ENCODE measurements around the gene COX11.
A peak's percentile ranks its signal among the peaks of the same experiment; 100 is the strongest.

COX11 gene

GRCh38 chr17:54968262-54968987 is at the start of gene COX11, which contains the start of gene STXBP4:
Gene COX11, minus strand, starts transcription at chr17:54968654. Its CDS starts 8 bp downstream, at chr17:54968646.
Gene STXBP4, plus strand, starts transcription at chr17:54968765. Its CDS starts 17,455 bp downstream, at chr17:54986220.
- ATAC-seq (peak; percentile 97), DNase-seq (peak; percentile 93 to 96)
- Mint-ChIP-seq H3K4me1 (peaks cover 14% of the 10 kb centered on the region), H3K4me3 (no peak within 1 kb of the TSS), H3K9me3 (no peaks in the 10 kb centered on the region), H3K27ac (peak within 1 kb of the TSS in 1 of 2 donors; percentile 84), H3K27me3 (no peaks in the 10 kb centered on the region)

GRCh38 chr17:55005520-55005919 is 37.1 kb upstream of the COX11 start:
- Mint-ChIP-seq H3K9me3 (no peaks in the 10 kb centered on the region), H3K27ac (no peak overlapping the region), H3K27me3 (no peaks in the 10 kb centered on the region), H3K4me1 (no peaks in the 10 kb centered on the region), H3K4me3 (no peak overlapping the region)
- ATAC-seq (no peak), DNase-seq (no peak)

GRCh38 chr17:55004484-55004883 is 36.0 kb upstream of the COX11 start:
- Mint-ChIP-seq H3K9me3 (no peaks in the 10 kb centered on the region), H3K27me3 (no peaks in the 10 kb centered on the region), H3K27ac (no peak overlapping the region), H3K4me1 (no peaks in the 10 kb centered on the region), H3K4me3 (no peak overlapping the region)
- DNase-seq (no peak), ATAC-seq (no peak)

GRCh38 chr17:55002458-55002857 is 34.0 kb upstream of the COX11 start:
- H3K4me1 Mint-ChIP-seq, result no peaks in the 10 kb centered on the region

GRCh38 chr17:54996441-54996840 is 28.0 kb upstream of the COX11 start:
- no peak for ATAC-seq
- no peaks in the 10 kb centered on the region for H3K4me1 Mint-ChIP-seq

More at GRCh38 chr17:55002458-55002857, 34.0 kb upstream of the COX11 start:
- no peak for ATAC-seq
- Mint-ChIP-seq H3K27ac (no peak overlapping the region), H3K9me3 (no peaks in the 10 kb centered on the region), H3K27me3 (no peaks in the 10 kb centered on the region), H3K4me3 (no peak overlapping the region)
- DNase-seq, result no peak

GRCh38 chr17:54992797-54993639 is 24.6 kb upstream of the COX11 start:
- peak in 1 of 2 donors; percentile 14 for DNase-seq
- no peak overlapping the region for H3K4me3 Mint-ChIP-seq

More at GRCh38 chr17:54996441-54996840, 28.0 kb upstream of the COX11 start:
- no peak for DNase-seq
- Mint-ChIP-seq H3K9me3 (no peaks in the 10 kb centered on the region), H3K27me3 (no peaks in the 10 kb centered on the region), H3K27ac (no peak overlapping the region), H3K4me3 (no peak overlapping the region)

GRCh38 chr17:54991567-54991966 is 23.1 kb upstream of the COX11 start:
- DNase-seq (no peak), ATAC-seq (no peak)
- Mint-ChIP-seq H3K27me3 (no peaks in the 10 kb centered on the region), H3K4me1 (no peaks in the 10 kb centered on the region), H3K4me3 (no peak overlapping the region), H3K9me3 (no peaks in the 10 kb centered on the region), H3K27ac (no peak overlapping the region)

More at GRCh38 chr17:54992797-54993639, 24.6 kb upstream of the COX11 start:
- ATAC-seq, result peak; percentile 48
- no peaks in the 10 kb centered on the region for H3K27me3 Mint-ChIP-seq
- H3K4me1 Mint-ChIP-seq, result no peaks in the 10 kb centered on the region
- H3K27ac Mint-ChIP-seq, result no peak overlapping the region
- H3K9me3 Mint-ChIP-seq, result no peaks in the 10 kb centered on the region

- no peak for DNase-seq
- Mint-ChIP-seq H3K4me3 (no peak overlapping the region), H3K27me3 (no peaks in the 10 kb centered on the region), H3K9me3 (no peaks in the 10 kb centered on the region), H3K27ac (no peak overlapping the region), H3K4me1 (no peaks in the 10 kb centered on the region)
- no peak for ATAC-seq
Measured at GRCh38 chr17:54990118-54990517, 21.7 kb upstream of the COX11 start.

GRCh38 chr17:54985476-54985875 is 17.0 kb upstream of the COX11 start:
- H3K4me3 Mint-ChIP-seq, result no peak overlapping the region

GRCh38 chr17:54983260-54983659 is 14.8 kb upstream of the COX11 start:
- H3K4me3 Mint-ChIP-seq, result no peak overlapping the region

More at GRCh38 chr17:54985476-54985875, 17.0 kb upstream of the COX11 start:
- Mint-ChIP-seq H3K9me3 (no peaks in the 10 kb centered on the region), H3K27ac (no peak overlapping the region), H3K27me3 (no peaks in the 10 kb centered on the region), H3K4me1 (no peaks in the 10 kb centered on the region)
- ATAC-seq, result no peak
- DNase-seq, result no peak

GRCh38 chr17:54982399-54982798 is 13.9 kb upstream of the COX11 start:
- DNase-seq (no peak), ATAC-seq (no peak)
- Mint-ChIP-seq H3K27ac (no peak overlapping the region), H3K4me3 (no peak overlapping the region), H3K9me3 (no peaks in the 10 kb centered on the region), H3K4me1 (peaks cover 6% of the 10 kb centered on the region), H3K27me3 (no peaks in the 10 kb centered on the region)

More at GRCh38 chr17:54983260-54983659, 14.8 kb upstream of the COX11 start:
- Mint-ChIP-seq H3K4me1 (peaks cover 6% of the 10 kb centered on the region), H3K9me3 (no peaks in the 10 kb centered on the region), H3K27ac (no peak overlapping the region), H3K27me3 (no peaks in the 10 kb centered on the region)
- DNase-seq (no peak), ATAC-seq (no peak)

- peaks cover 6% of the 10 kb centered on the region for H3K4me1 Mint-ChIP-seq
- no peak for DNase-seq
- no peak for ATAC-seq
- H3K4me3 Mint-ChIP-seq, result no peak overlapping the region
- no peak overlapping the region for H3K27ac Mint-ChIP-seq
- no peaks in the 10 kb centered on the region for H3K27me3 Mint-ChIP-seq
- no peaks in the 10 kb centered on the region for H3K9me3 Mint-ChIP-seq
Measured at GRCh38 chr17:54980375-54980774, 11.9 kb upstream of the COX11 start.

GRCh38 chr17:54979657-54980056 is 11.2 kb upstream of the COX11 start:
- H3K9me3 Mint-ChIP-seq, result no peaks in the 10 kb centered on the region
- DNase-seq, result no peak
- ATAC-seq, result no peak
- H3K4me3 Mint-ChIP-seq, result no peak overlapping the region
- H3K27me3 Mint-ChIP-seq, result no peaks in the 10 kb centered on the region
- no peak overlapping the region for H3K27ac Mint-ChIP-seq
- peaks cover 6% of the 10 kb centered on the region for H3K4me1 Mint-ChIP-seq

GRCh38 chr17:54977744-54978143 is 9.3 kb upstream of the COX11 start:
- ATAC-seq, result no peak
- Mint-ChIP-seq H3K4me3 (no peak overlapping the region), H3K27me3 (no peaks in the 10 kb centered on the region), H3K27ac (peak overlapping the region in 1 of 2 donors; percentile 12), H3K4me1 (peaks cover 6% of the 10 kb centered on the region), H3K9me3 (no peaks in the 10 kb centered on the region)
- no peak for DNase-seq

GRCh38 chr17:54976316-54976715 is 7.9 kb upstream of the COX11 start:
- ATAC-seq (no peak), DNase-seq (no peak)
- peaks cover 6% of the 10 kb centered on the region for H3K4me1 Mint-ChIP-seq
- no peaks in the 10 kb centered on the region for H3K9me3 Mint-ChIP-seq
- H3K27ac Mint-ChIP-seq, result no peak overlapping the region
- no peak overlapping the region for H3K4me3 Mint-ChIP-seq
- H3K27me3 Mint-ChIP-seq, result no peaks in the 10 kb centered on the region

GRCh38 chr17:54974759-54975158 is 6.3 kb upstream of the COX11 start:
- ATAC-seq, result no peak
- peaks cover 6% of the 10 kb centered on the region for H3K4me1 Mint-ChIP-seq

More at GRCh38 chr17:54974759-54975158, 6.3 kb upstream of the COX11 start:
- Mint-ChIP-seq H3K27ac (no peak overlapping the region), H3K27me3 (no peaks in the 10 kb centered on the region), H3K4me3 (no peak overlapping the region), H3K9me3 (no peaks in the 10 kb centered on the region)
- no peak for DNase-seq

All from stimulated activated naive CD8-positive, alpha-beta T cell treated with anti-CD3 and anti-CD28 coated beads, Interleukin-15, amount 100 ng/mL, for 72 hours (primary cell).